Esophagus muscularis mucosa (tissue), 4 donors: Measurements from ENCODE around the gene TMEM114. TPM values are rescaled to one million over a fixed set of nuclear protein-coding genes. Genes with fewer than 3 reads are reported as not detected.

Experiments used
- DNase-seq: peaks from one replicate; pipeline ENCODE4 v3.0.0-alpha.2; 2017; ENCODE audit errors: extremely low spot score
- H3K27ac ChIP-seq, 4 donors: fragments of 200-600 bp; sonication (generic); replicated peaks in 1 of 4; 1 replicate in 3 of 4; 2 replicates in 1 of 4; pipeline ENCODE4 v1.5.1; 2016 to 2019; ENCODE audit warnings: mild to moderate bottlenecking in 1 of 4
- H3K27me3 ChIP-seq, 4 donors: fragments of 200-600 bp; sonication (generic); one replicate each; pipeline versions ENCODE4 v1.5.1 to v1.6.0; 2016 to 2019
- H3K36me3 ChIP-seq, 4 donors: fragments of 200-600 bp; sonication (generic); one replicate each; pipeline ENCODE4 v1.5.1; 2016 to 2019
- H3K4me1 ChIP-seq, 4 donors: fragments of 200-600 bp; sonication (generic); one replicate each; pipeline ENCODE4 v1.5.1; 2016 to 2019
- H3K4me3 ChIP-seq, 4 donors: fragments of 200-600 bp; sonication (generic); 1 replicate in 2 of 4; 2 replicates in 2 of 4; pipeline ENCODE4 v1.5.1; 2016 to 2019; ENCODE audit warnings: mild to moderate bottlenecking in 4 of 4, moderate library complexity in 1 of 4
- H3K9me3 ChIP-seq, 4 donors: fragments of 200-600 bp; sonication (generic); 1 replicate in 3 of 4; 2 replicates in 1 of 4; pipeline ENCODE4 v1.5.1; 2016 to 2019
- CTCF ChIP-seq, 3 experiments: fragments of 200-600 bp in 2 of 3; fragments of 450-650 bp in 1 of 3; sonication (generic) in 2 of 3; IDR thresholded peaks; one replicate each; pipeline ENCODE4 v1.5.1; 2017 to 2019; ENCODE audit warnings: antibody characterized with exemption in 3 of 3, mild to moderate bottlenecking in 2 of 3, moderate library complexity in 1 of 3
- EP300 ChIP-seq: sonication (generic); formaldehyde crosslinking; IDR thresholded peaks from one replicate; pipeline ENCODE4 v1.6.1; 2017; ENCODE audit warnings: antibody characterized with exemption
- POLR2A ChIP-seq: fragments of 450-650 bp; IDR thresholded peaks from one replicate; pipeline ENCODE4 v1.6.1; 2017; ENCODE audit warnings: antibody characterized with exemption, moderate library complexity, mild to moderate bottlenecking, low read depth
- POLR2AphosphoS5 ChIP-seq, 2 donors: sonication (generic); formaldehyde crosslinking; IDR thresholded peaks; one replicate each; pipeline ENCODE4 v1.6.1; 2017; ENCODE audit warnings: antibody characterized with exemption in 2 of 2
- WGBS: methylation state at CpG from one replicate; pipeline ENCODE4 v1.1.5; 2018; 5-methylcytosine and 5-hydroxymethylcytosine counted together
- intact Hi-C: fragments of 100-400 bp; cut with DNase I; formaldehyde crosslinking; loops from one replicate; pipeline ENCODE4 v1.15.1; 2023
- total RNA-seq, 4 donors: library from RNA; depleted of rRNA; stranded (reverse); fragments of >200 nt; gene quantifications; one replicate each; pipeline versions ENCODE4 v1.1.0 to v1.2.1, GENCODE V29; 2016

The TMEM114 gene
- total RNA-seq, 4 donors from 2014 or later, result not detected

DNA sequence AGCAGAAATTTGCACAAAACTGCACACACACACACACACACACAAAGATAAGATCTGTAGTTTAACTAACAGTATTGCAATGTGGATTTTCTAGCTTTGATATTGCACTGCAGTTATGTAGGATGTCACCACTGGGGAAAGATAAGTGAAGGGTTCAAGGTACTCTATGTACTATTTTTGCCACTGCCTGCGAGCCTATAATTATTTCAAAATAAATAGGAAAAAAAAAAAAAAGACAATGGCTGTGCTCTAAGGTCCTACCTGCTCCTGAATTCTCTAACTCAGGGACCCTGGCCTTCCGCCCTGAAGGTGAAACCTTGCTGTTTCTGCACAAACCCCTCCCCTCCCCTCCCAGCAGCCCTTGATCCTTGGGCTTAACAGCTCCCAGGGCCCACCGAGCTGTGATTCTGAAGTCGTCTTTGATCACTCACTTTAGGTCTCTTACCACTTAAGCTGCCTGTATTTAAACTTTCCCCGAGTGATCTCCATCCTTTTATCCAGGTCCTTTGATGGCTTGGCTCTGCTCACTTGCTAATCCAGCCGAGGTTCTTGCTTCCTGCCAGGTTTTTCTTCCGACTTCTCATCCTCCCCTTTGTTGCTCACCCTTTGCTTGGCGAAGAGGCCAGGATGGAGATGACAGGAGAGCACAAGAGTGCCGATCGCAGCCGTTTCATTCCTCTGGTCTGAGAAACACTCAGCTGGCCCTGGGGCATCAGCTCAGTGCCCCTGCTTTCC is 37.7 kb downstream of the TMEM114 start:
- WGBS, result 24% methylated on average over 11 of the region's 11 CpGs
- Histone ChIP-seq H3K4me1 (no peaks in the 10 kb centered on the region), H3K27me3 (peaks cover 0 to 62% (median 0%) of the 10 kb centered on the region in 4 donors), H3K27ac (no peak overlapping the region), H3K4me3 (no peak overlapping the region), H3K9me3 (no peaks in the 10 kb centered on the region), H3K36me3 (no peaks in the 10 kb centered on the region)
- no peak for DNase-seq
- intact Hi-C loops, result no loop called here
- no peak for TF ChIP-seq CTCF (IDR thresholded peaks at IDR 0.05)
- no peak for TF ChIP-seq POLR2AphosphoS5 (IDR thresholded peaks at IDR 0.05)
- TF ChIP-seq POLR2A, result no peak
- TF ChIP-seq EP300, result no peak

DNA sequence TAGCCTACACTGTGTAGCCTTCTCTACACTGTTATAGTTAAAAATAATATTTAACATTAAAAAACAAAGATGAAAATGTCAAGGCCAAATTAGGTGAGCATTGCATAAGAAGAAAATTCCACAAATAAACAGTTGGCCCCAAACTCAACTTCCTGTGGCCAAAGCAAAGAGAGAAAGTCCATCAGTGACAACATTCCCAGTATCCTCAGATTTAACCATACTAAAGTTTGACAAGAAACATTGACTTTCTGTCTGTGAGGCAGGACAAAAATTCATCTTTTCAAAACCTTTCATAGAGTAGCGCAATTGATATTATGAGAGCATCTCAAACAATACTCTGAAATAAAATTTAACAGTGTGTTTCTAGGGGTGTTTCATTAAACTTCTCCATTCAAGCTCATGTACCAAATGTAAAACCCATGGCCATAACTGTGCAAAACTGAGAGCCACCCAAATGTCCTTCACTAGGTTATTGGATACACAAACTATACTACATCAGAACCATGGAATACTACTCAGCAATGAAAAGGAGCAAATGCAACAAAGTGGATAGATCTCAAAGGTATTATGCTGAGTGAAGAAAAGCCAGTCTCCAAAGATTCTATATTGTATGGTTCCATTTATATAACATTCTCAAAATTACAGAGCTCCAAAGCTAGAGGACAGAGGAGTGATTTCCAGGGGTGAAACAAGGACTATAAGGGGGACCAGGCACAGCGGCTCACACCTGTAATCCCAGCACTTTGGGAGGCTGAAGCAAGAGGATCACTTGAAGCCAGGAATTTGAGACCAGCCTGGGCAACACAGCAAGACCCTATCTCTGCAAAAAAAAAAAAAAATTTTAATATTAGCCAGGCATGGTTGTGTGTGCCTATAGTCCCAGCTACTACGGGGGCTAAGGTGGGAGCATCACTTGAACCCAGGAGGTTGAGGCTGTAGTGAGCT is 38.7 kb downstream of the TMEM114 start:
- no peak for DNase-seq
- Histone ChIP-seq H3K36me3 (no peaks in the 10 kb centered on the region), H3K4me3 (no peak overlapping the region), H3K4me1 (no peaks in the 10 kb centered on the region), H3K9me3 (no peaks in the 10 kb centered on the region), H3K27me3 (peaks cover 0 to 62% (median 0%) of the 10 kb centered on the region in 4 donors), H3K27ac (no peak overlapping the region)
- 92% methylated on average over 3 of the region's 3 CpGs for WGBS
- intact Hi-C loops, result no loop called here
- TF ChIP-seq EP300 (no peak), POLR2A (no peak), POLR2AphosphoS5 (IDR thresholded peaks at IDR 0.05) (no peak), CTCF (IDR thresholded peaks at IDR 0.05) (no peak)

DNA sequence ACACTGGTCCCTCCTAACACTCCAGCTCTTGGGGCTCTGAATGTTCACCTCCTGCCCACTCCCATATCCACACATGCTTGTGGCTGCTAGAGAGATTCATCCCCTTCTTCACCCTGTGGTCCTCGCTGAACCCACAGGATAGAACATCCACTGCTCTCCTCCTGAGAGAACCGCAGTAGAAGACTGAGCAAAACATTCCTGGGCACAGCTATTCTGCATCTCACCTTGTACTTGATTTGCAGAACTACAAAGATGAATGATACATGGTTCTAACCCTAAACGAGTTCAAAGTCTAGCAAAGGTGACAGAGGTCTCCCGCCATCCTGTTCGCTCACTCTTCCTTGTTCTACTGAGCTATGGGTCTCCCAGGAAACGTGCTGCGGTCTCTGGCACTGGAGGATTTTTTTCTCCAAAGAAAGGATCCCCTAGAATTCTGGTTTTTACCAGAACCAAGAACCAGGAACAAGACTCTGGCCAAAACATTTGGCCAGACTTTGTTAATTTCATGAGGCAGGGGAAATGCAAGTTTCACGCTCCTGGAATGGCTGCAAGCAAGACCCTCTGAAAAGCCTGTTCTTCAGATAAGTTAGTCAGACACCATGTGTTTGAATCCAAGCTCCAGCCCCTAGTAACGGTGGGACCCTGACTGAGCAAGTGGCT is 39.5 kb downstream of the TMEM114 start:
- TF ChIP-seq POLR2AphosphoS5 (IDR thresholded peaks at IDR 0.05) (no peak), CTCF (IDR thresholded peaks at IDR 0.05) (no peak), POLR2A (no peak), EP300 (no peak)

GRCh38 chr16:8549843-8550412 is 40.4 kb downstream of the TMEM114 start:
- Histone ChIP-seq H3K4me3 (no peak overlapping the region), H3K36me3 (no peaks in the 10 kb centered on the region), H3K9me3 (no peaks in the 10 kb centered on the region), H3K4me1 (no peaks in the 10 kb centered on the region), H3K27me3 (peaks cover 0 to 47% (median 0%) of the 10 kb centered on the region in 4 donors), H3K27ac (no peak overlapping the region)
- DNase-seq, result no peak
- no peak for TF ChIP-seq POLR2A
- no peak for TF ChIP-seq CTCF (IDR thresholded peaks at IDR 0.05)
- no peak for TF ChIP-seq EP300
- TF ChIP-seq POLR2AphosphoS5 (IDR thresholded peaks at IDR 0.05), result no peak
- WGBS, result 82% methylated on average over 8 of the region's 8 CpGs
- intact Hi-C loops, result no loop called here

More for the DNA sequence above, 39.5 kb downstream of the TMEM114 start:
- H3K4me3 ChIP-seq, result no peak overlapping the region
- no peaks in the 10 kb centered on the region for H3K9me3 ChIP-seq
- H3K36me3 ChIP-seq, result no peaks in the 10 kb centered on the region
- H3K27me3 ChIP-seq, result peaks cover 0 to 56% (median 0%) of the 10 kb centered on the region in 4 donors
- no peak overlapping the region for H3K27ac ChIP-seq
- DNase-seq, result no peak
- intact Hi-C loops, result no loop called here
- 70% methylated on average over 9 of the region's 9 CpGs for WGBS
- no peaks in the 10 kb centered on the region for H3K4me1 ChIP-seq
